IMR-90 (cell line): ENCODE data around the gene RPL10A. TPM values are rescaled to one million over a fixed set of nuclear protein-coding genes. Genes with fewer than 3 reads are reported as not detected.

Experiments
- ATAC-seq: fragments of 200-7000 bp; cut with Tn5 transposase; 2 replicates; pipeline ENCODE4 v1.9.1; 2020; ENCODE audit warnings: low read depth, mild to moderate bottlenecking, moderate library complexity
- BruUV-seq: library from RNA; stranded (reverse); fragments of 400-500 nt; replicated peaks from 2 replicates; lab custom pipeline; 2021; lab: Mats Ljungman, UMichigan
- CTCF ChIA-PET: fragments of 300-600 bp; formaldehyde crosslinking; extraction: SDS; loops from one replicate; lab custom pipeline; 2021; ENCODE audit warnings: antibody characterized with exemption; lab: Yijun Ruan, JAX
- POLR2A ChIA-PET: fragments of 300-600 bp; sonication (Branson Sonifier 250); formaldehyde crosslinking; loops from one replicate; lab custom pipeline; 2022; ENCODE audit warnings: antibody characterized with exemption; ENCODE audit not compliant: unreplicated experiment; lab: Charles Lee
- DNase-seq: peaks from one replicate; pipeline ENCODE4 v3.0.0; 2013
- H2AFZ ChIP-seq: replicated peaks from 2 replicates; pipeline ENCODE3; 2013; ENCODE audit warnings: low read length, mild to moderate bottlenecking; ENCODE audit not compliant: poor library complexity
- H2AK5ac ChIP-seq: 2 replicates; pipeline ENCODE4 v1.6.1; 2013; ENCODE audit warnings: low read depth, low read length, inconsistent platforms
- H2AK9ac ChIP-seq: replicated peaks from 2 replicates; pipeline ENCODE3; 2013; ENCODE audit warnings: mild to moderate bottlenecking, low read depth, low read length, moderate library complexity; ENCODE audit not compliant: poor library complexity
- H2BK120ac ChIP-seq: 2 replicates; pipeline ENCODE4 v1.6.1; 2013; ENCODE audit warnings: low read depth, low read length, inconsistent platforms
- H2BK15ac ChIP-seq: 3 replicates; pipeline ENCODE4 v1.6.1; 2013; ENCODE audit warnings: low read depth, low read length, inconsistent platforms
- H2BK20ac ChIP-seq: 2 replicates; pipeline ENCODE4 v1.6.1; 2013; ENCODE audit warnings: low read depth, mild to moderate bottlenecking, inconsistent platforms, low read length, moderate library complexity
- H2BK5ac ChIP-seq: 2 replicates; pipeline ENCODE4 v1.6.1; 2013; ENCODE audit warnings: mild to moderate bottlenecking, low read depth, low read length, inconsistent platforms; ENCODE audit not compliant: poor library complexity, severe bottlenecking
- H3K14ac ChIP-seq: replicated peaks from 2 replicates; pipeline ENCODE4 v1.6.1; 2013; ENCODE audit warnings: low read depth, low read length, inconsistent platforms
- H3K18ac ChIP-seq: 2 replicates; pipeline ENCODE4 v1.6.1; 2013; ENCODE audit warnings: low read depth, low read length, control low read depth
- H3K23ac ChIP-seq: 2 replicates; pipeline ENCODE4 v1.6.1; 2013; ENCODE audit warnings: low read depth, low read length, inconsistent platforms
- H3K27ac ChIP-seq: 2 replicates; pipeline ENCODE4 v1.5.1; 2013; ENCODE audit warnings: mild to moderate bottlenecking, control low read depth, low read length; ENCODE audit not compliant: insufficient read depth
- H3K27me3 ChIP-seq: 2 replicates; pipeline ENCODE4 v1.6.1; 2013; ENCODE audit warnings: low read length; ENCODE audit not compliant: control insufficient read depth, insufficient read depth
- H3K36me3 ChIP-seq: 2 replicates; pipeline ENCODE4 v1.6.1; 2013; ENCODE audit warnings: low read length, mixed read lengths; ENCODE audit not compliant: control insufficient read depth, insufficient read depth
- H3K4ac ChIP-seq: 2 replicates; pipeline ENCODE4 v1.6.1; 2013; ENCODE audit warnings: low read depth, low read length, inconsistent platforms
- H3K4me1 ChIP-seq: 2 replicates; pipeline ENCODE4 v1.6.1; 2013; ENCODE audit warnings: low read length, mixed read lengths; ENCODE audit not compliant: control insufficient read depth, insufficient read depth
- H3K4me2 ChIP-seq: 2 replicates; pipeline ENCODE4 v1.6.1; 2013; ENCODE audit warnings: low read depth, mild to moderate bottlenecking, control low read depth, low read length, moderate library complexity
- H3K4me3 ChIP-seq: 2 replicates; pipeline ENCODE4 v1.5.1; 2013; ENCODE audit warnings: low read depth, mild to moderate bottlenecking, control low read depth, low read length, moderate library complexity; ENCODE audit not compliant: insufficient read depth
- H3K56ac ChIP-seq: 2 replicates; pipeline ENCODE4 v1.6.1; 2013; ENCODE audit warnings: low read length, inconsistent platforms; ENCODE audit not compliant: insufficient read depth; ENCODE audit errors: extremely low read depth
- H3K79me1 ChIP-seq, 2 experiments: 2 replicates each; pipeline ENCODE4 v1.6.1; 2013; ENCODE audit warnings: low read length in 2 of 2, inconsistent platforms in 1 of 2, low read depth in 1 of 2
- H3K9ac ChIP-seq: 2 replicates; pipeline ENCODE4 v1.6.1; 2013; ENCODE audit warnings: low read depth, low read length, control low read depth
- H3K9me1 ChIP-seq: 2 replicates; pipeline ENCODE4 v1.6.1; 2013; ENCODE audit warnings: low read length, inconsistent platforms; ENCODE audit not compliant: insufficient read depth
- H3K9me3 ChIP-seq: 2 replicates; pipeline ENCODE4 v1.6.1; 2013; ENCODE audit warnings: low read length; ENCODE audit not compliant: control insufficient read depth, insufficient read depth
- H4K20me1 ChIP-seq: 2 replicates; pipeline ENCODE4 v1.6.1; 2013; ENCODE audit warnings: low read length, inconsistent platforms; ENCODE audit not compliant: insufficient read depth
- H4K5ac ChIP-seq: 2 replicates; pipeline ENCODE4 v1.6.1; 2013; ENCODE audit warnings: mild to moderate bottlenecking, low read depth, low read length, control low read depth
- H4K8ac ChIP-seq, 2 experiments: 2 replicates each; pipeline ENCODE4 v1.6.1; 2013; ENCODE audit warnings: low read depth in 2 of 2, low read length in 2 of 2, control low read depth in 1 of 2, inconsistent platforms in 1 of 2
- H4K91ac ChIP-seq: 2 replicates; pipeline ENCODE4 v1.6.1; 2013; ENCODE audit warnings: low read depth, low read length, inconsistent platforms; ENCODE audit not compliant: insufficient read depth
- BHLHE40 ChIP-seq: fragments of 150-350 bp; IDR thresholded peaks from 2 replicates; pipeline ENCODE4 v1.6.1; 2016; ENCODE audit warnings: mild to moderate bottlenecking, low read depth, low read length
- CHD1 ChIP-seq: IDR thresholded peaks from 2 replicates; pipeline ENCODE4 v1.6.1; 2012; ENCODE audit warnings: low read depth, low read length, improper control_type of control experiment
- CTCF ChIP-seq: conservative IDR thresholded peaks from 2 replicates; pipeline ENCODE4 v1.5.1; 2012; ENCODE audit warnings: mild to moderate bottlenecking, low read depth, low read length, improper control_type of control experiment
- ELK1 ChIP-seq: fragments of 150-350 bp; IDR thresholded peaks from 2 replicates; pipeline ENCODE4 v1.6.1; 2016; ENCODE audit warnings: low read depth, mild to moderate bottlenecking, low read length, moderate library complexity, borderline replicate concordance
- MAFK ChIP-seq: IDR thresholded peaks from 2 replicates; pipeline ENCODE4 v1.6.1; 2012; ENCODE audit warnings: low read depth, low read length, improper control_type of control experiment
- MAZ ChIP-seq: IDR thresholded peaks from 2 replicates; pipeline ENCODE4 v1.6.1; 2012; ENCODE audit warnings: low read depth, mild to moderate bottlenecking, low read length, improper control_type of control experiment, moderate library complexity, borderline replicate concordance
- POLR2A ChIP-seq: IDR thresholded peaks from 2 replicates; pipeline ENCODE4 v1.6.1; 2012; ENCODE audit warnings: mild to moderate bottlenecking, low read depth, low read length
- RAD21 ChIP-seq: IDR thresholded peaks from 2 replicates; pipeline ENCODE4 v1.6.1; 2012; ENCODE audit warnings: low read length, improper control_type of control experiment
- RCOR1 ChIP-seq: IDR thresholded peaks from 2 replicates; pipeline ENCODE4 v1.6.1; 2012; ENCODE audit warnings: mild to moderate bottlenecking, low read length, improper control_type of control experiment; ENCODE audit not compliant: insufficient replicate concordance
- SMC3 ChIP-seq: fragments of 150-350 bp; IDR thresholded peaks from 2 replicates; pipeline ENCODE4 v1.6.1; 2016; ENCODE audit warnings: low read depth, mild to moderate bottlenecking, antibody characterized with exemption, low read length, moderate library complexity
- WGBS, 2 experiments: methylation state at CpG; one replicate each; pipeline versions ENCODE4 v1.1.5 to v1.1.7; 2013; ENCODE audit warnings: missing lambda C conversion rate in 2 of 2; ENCODE audit not compliant: insufficient read length in 1 of 2; ENCODE audit errors: extremely low coverage in 2 of 2; 5-methylcytosine and 5-hydroxymethylcytosine counted together
- dilution Hi-C: fragments of 300-500 bp; cut with HindIII; formaldehyde crosslinking; loops from one replicate; pipeline ENCODE4 v1.14.3; 2018; ENCODE audit warnings: low sequenced_read_pairs; ENCODE audit not compliant: unreplicated experiment
- in situ Hi-C: fragments of 300-500 bp; cut with MboI; formaldehyde crosslinking; loops from 3 replicates; pipeline ENCODE4 v1.14.3; 2019; ENCODE audit warnings: low sequenced_read_pairs, inconsistent platforms, mixed read lengths
- intact Hi-C: fragments of 100-400 bp; cut with micrococcal nuclease; formaldehyde crosslinking; loops from 2 replicates; pipeline ENCODE4 v1.10.0; 2022
- polyA plus RNA-seq, 3 experiments: library from polyadenylated mRNA; depleted of rRNA; stranded (reverse); fragments of >200 nt; gene quantifications; 2 replicates each; pipeline ENCODE4 v1.2.3, GENCODE V29; 2012; ENCODE audit warnings: low replicate concordance in 1 of 3
- total RNA-seq: library from RNA; depleted of rRNA; stranded (reverse); fragments of >200 nt; gene quantifications from 2 replicates; pipeline ENCODE4 v1.2.3, GENCODE V29; 2012

Gene RPL10A
- total and polyA plus RNA-seq, 2 of the 4 experiments (the other 2 are of a cell fraction): 2,310 to 3,153 TPM

DNA sequence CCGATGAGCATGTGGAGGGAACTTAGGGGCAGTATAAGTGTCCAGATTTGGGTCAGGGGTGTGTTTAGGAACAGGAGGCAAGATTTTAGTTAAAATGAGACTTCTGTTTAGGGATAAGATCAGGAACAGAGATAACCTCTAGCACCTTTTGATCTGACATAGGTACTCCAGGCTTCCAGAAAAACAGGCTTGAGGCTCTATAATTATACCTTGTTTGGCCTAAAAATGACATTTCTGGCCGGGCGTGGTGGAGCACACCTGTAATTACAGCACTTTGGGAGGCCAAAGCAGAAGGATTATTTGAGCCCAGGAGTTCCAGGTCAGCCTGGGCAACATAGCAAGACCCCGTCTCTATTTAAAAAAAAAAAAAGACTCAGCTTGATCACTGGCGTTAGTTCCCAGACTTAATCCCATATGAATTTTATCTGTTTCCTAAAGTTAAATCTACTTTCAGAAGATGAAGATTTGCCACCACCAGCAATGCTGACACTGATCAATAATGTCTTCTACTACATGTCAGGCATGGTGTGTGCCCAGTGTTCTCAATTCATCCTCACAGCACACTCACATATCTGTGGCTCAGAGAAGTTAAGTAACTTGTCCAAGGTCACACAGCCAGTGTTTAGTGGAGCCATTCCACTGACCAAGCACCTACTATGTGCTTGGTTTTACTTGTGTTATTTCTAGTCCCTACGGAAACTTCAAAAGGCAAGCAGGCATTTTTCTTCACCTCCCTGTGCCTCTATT, 50.5 kb downstream of the RPL10A start (continued):
- TF ChIP-seq RCOR1: no peak

DNA sequence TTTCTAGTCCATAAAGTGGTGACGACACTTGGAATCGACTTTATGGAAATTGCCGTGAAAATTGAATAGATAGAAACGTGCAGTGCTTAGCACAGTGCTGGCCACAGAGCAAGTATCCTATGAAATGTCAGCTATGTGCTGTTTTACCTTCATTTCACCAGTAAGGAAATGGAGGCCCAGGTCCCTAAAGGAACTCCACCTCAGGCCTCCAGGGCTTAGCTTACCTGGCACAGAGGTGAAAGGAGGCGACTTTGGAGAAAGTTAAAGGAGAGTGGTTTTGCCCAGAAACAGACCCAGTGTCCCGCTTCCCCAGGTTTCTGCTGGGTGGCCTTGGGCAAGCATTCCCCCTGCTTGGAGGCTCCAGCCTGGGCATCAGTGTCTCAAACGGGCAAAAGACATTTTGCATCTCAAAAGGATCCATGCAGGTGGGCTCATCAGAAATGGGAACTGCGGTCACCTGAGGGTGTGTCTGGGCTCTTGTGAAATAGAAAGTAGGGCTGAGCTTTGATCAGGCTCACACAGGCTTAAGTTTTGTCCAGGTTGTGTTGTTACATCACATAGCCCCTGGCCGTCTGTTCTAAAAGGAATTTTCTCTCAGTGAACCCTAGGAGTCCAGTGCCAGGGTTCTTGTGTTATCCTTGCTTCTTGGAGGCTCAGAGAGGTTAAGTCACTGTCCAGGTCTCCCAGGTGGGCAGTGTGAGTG, 51.3 kb downstream of the RPL10A start:
- Histone ChIP-seq H2BK5ac (no peak overlapping the region), H3K27me3 (peaks cover 11% of the 10 kb centered on the region), H3K56ac (no peak overlapping the region), H3K4me2 (no peak overlapping the region), H2AK5ac (no peak overlapping the region), H2AFZ (no peak overlapping the region), H3K4ac (no peak overlapping the region), H3K9me1 (no peaks in the 10 kb centered on the region), H3K9me3 (no peaks in the 10 kb centered on the region), H2AK9ac (no peak overlapping the region), H3K9ac (no peak overlapping the region), H3K18ac (no peak overlapping the region), H4K8ac (no peak overlapping the region), H3K36me3 (no peaks in the 10 kb centered on the region), H3K4me1 (no peaks in the 10 kb centered on the region), H3K27ac (no peak overlapping the region), H4K91ac (no peak overlapping the region), H4K20me1 (no peaks in the 10 kb centered on the region), H2BK120ac (no peak overlapping the region), H4K5ac (no peak overlapping the region), H3K79me1 (no peaks in the 10 kb centered on the region), H3K23ac (no peak overlapping the region), H2BK15ac (no peak overlapping the region), H2BK20ac (no peak overlapping the region), H3K4me3 (no peak overlapping the region), H3K14ac (no peak overlapping the region)
- WGBS, 2 experiments: 80% methylated on average over 3 of the region's 9 CpGs; no CpG with 5 or more reads in 1 of the 2 experiments
- dilution Hi-C loops (no loop called here), intact Hi-C loops (loop anchor here (5.0 kb wide), 2 partner anchors 63 to 578 kb away; no protein-coding TSS in a partner anchor), in situ Hi-C loops (loop anchor here (5.0 kb wide), 2 partner anchors 48 to 218 kb away; partner anchors contain the start of gene ARMC12)
- no peak for TF ChIP-seq CHD1
- no peak for TF ChIP-seq MAFK
- no peak for TF ChIP-seq RAD21
- TF ChIP-seq BHLHE40: no peak
- TF ChIP-seq SMC3: no peak
- TF ChIP-seq MAZ: no peak
- no peak for TF ChIP-seq ELK1
- TF ChIP-seq CTCF: no peak
- no peak for TF ChIP-seq POLR2A
- ATAC-seq (no peak), DNase-seq (no peak)
- ChIA-PET CTCF (no interaction called here), POLR2A (interaction anchor here (0.6 kb wide), 1 partner anchor 418 kb away, joined by 16 read pairs; no protein-coding TSS in a partner anchor)
- no TSS peak for BruUV-seq
